Measurements from ENCODE around the gene AVP.

GRCh38 chr20:3044336-3044965 lies 40.1 kb downstream of the AVP start:
- TF ChIP-seq, protein P1, sequence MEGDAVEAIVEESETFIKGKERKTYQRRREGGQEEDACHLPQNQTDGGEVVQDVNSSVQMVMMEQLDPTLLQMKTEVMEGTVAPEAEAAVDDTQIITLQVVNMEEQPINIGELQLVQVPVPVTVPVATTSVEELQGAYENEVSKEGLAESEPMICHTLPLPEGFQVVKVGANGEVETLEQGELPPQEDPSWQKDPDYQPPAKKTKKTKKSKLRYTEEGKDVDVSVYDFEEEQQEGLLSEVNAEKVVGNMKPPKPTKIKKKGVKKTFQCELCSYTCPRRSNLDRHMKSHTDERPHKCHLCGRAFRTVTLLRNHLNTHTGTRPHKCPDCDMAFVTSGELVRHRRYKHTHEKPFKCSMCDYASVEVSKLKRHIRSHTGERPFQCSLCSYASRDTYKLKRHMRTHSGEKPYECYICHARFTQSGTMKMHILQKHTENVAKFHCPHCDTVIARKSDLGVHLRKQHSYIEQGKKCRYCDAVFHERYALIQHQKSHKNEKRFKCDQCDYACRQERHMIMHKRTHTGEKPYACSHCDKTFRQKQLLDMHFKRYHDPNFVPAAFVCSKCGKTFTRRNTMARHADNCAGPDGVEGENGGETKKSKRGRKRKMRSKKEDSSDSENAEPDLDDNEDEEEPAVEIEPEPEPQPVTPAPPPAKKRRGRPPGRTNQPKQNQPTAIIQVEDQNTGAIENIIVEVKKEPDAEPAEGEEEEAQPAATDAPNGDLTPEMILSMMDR (IDR thresholded peaks at IDR 0.05; ENCODE audit: insufficient read depth, low read length, poor library complexity, severe bottlenecking), result no peak
- no peak for TF ChIP-seq EZH2phosphoT487 (conservative IDR thresholded peaks at IDR 0.05; ENCODE audit: low read length)

Measured in SU-DHL-6 (cell line).